ENCODE measurements around the gene EFNA5.

The EFNA5 gene

DNA sequence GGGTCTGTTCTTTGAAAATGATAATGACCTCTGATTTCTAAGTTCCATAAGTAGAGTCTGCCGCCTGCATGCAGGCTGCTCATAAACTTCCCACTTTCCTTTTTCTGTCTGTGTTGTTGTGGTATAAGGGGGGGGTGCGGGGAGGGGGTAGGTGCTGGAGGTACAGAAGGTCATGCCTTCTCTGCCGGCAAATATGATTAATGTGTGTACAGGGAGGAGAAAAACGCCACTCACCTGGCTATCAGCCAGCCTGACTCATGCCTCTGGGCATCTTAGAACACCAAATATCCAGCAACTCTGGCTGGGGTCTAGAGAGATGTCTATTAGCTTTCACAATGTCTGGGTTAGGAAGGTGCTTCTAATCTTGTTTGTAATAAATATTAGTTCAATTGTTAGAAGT is 128.3 kb downstream of the EFNA5 start:
- peak; percentile 82 to 87 for DNase-seq

GRCh38 chr5:107541400-107541799 is 129.3 kb downstream of the EFNA5 start:
- DNase-seq: no peak

GRCh38 chr5:107539726-107540330 is 130.9 kb downstream of the EFNA5 start:
- DNase-seq: no peak

GRCh38 chr5:107538805-107539445 is 131.8 kb downstream of the EFNA5 start:
- DNase-seq: no peak

GRCh38 chr5:107538331-107538730 is 132.4 kb downstream of the EFNA5 start:
- DNase-seq: peak in 1 of 2 experiments; percentile 24

DNA sequence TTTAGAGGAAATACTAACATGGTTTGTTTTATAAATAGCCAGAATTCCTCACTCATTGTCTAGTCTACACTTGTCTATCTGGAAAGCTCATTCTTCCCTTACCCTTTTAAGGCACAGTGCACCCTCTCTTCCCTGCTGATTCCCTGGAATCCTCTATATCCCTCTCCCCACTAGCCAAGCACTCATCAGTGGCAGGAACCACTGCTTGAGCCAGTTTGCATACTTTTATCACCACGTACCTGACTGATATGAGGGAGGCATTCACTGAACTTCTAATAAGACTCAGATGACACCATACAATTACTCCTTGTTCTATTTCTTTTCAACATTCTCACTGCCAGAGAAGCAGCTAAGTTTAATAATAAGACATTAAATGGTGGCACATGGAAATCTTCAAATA is 134.9 kb downstream of the EFNA5 start:
- DNase-seq: no peak

DNA sequence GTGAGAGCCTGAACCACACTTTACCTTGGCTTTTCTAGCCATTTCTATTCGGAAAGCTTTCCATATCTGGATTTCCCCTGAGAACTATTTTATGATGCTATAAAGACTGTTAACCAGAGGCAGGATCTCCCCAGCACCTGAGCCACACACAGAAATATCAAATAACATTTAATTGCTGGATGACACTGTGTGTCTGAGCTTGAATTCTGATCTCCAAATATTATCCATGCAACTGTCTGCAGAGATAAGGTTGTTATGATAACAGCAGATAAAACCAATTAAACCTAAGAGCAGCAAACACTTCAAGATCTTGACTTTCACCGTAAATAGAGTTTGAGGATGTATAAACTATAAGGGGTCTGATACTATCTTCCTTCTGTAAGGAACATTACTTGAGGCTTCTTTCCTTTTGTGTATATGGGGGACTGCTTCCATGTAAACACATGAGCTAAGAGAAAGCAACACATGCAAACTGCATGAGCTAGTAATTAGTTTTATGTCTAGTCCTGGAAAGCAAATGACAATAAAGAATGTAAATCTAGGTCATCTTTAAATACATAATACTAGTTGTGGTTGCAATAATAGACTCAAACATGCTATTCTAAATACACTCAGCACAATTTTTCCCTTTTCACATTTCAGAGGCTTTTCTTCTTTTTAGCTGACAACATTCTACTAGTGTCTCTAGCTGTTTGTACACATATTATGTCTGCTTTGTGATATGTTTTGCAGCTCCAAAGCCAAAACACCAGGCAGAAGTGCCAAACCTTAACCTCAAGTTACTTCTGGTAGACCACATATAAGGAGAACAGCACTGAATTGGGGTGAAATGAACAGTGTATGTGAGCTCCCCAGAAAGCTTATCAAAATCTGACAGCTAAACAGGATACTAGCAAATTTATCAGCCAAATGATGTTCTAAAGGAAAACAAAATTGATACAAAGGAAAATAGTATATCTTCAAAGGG is 136.5 kb downstream of the EFNA5 start:
- no peak for DNase-seq

GRCh38 chr5:107532916-107533315 is 137.8 kb downstream of the EFNA5 start:
- no peak for DNase-seq

DNA sequence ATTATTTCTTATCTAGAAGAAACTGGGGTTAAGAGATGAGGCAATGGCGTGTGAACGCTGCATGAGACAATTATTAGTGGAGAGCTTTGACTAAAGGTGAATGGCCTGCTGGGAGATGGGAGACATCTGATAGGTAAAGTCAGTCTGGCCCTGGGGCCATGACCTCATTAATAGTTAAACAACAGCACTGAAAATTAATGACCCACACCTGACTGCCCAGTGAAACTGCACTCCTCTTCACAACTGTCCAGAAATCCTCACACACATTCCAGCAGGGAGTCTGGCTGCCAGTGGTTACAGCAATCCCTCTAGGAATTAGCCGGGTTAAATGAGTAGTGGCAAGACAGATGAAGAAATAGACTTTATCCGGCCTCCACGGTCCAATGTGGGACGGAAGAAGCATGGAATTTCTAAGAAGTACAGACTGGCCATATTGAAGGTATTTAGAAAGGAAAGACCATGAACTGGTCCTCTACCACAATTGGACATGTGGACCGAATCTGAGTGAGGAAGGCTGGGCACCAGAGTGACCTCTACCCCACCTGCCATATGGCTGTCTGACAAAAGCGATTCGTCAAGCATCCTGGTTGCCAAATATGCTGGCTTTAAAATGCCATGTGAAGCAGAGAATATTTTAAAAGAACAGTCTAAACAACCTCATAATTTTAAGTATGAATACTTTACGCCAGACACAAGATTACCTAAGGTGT is 138.4 kb downstream of the EFNA5 start:
- DNase-seq: no peak

- no peak for DNase-seq
These were observed 139.4 kb downstream of the EFNA5 start for GRCh38 chr5:107531308-107531707.

DNA sequence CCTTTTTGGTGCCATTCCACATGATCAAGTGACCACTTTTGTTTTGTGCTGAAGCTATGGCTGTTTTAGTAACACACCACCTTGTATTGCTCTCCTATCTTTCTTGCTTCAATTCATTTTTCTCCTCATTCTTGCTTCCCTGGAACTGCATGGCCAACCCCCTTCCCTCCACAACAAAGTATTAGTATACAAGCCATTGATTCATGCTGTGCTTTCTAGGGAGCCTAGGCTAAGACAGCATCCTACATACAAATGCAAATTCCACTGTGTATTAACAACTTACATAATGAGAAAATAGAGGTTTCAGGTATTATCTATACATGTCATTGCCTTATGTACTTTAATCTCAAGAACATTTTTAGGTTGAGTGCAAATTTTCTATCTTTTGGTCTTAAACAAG is 141.1 kb downstream of the EFNA5 start:
- DNase-seq: no peak

- DNase-seq: no peak
These were observed 144.3 kb downstream of the EFNA5 start for GRCh38 chr5:107526270-107526937.

GRCh38 chr5:107524111-107524510 is 146.6 kb downstream of the EFNA5 start:
- no peak for DNase-seq

GRCh38 chr5:107523029-107523680 is 147.6 kb downstream of the EFNA5 start:
- DNase-seq: no peak

GRCh38 chr5:107522456-107522855 is 148.3 kb downstream of the EFNA5 start:
- DNase-seq: no peak

DNA sequence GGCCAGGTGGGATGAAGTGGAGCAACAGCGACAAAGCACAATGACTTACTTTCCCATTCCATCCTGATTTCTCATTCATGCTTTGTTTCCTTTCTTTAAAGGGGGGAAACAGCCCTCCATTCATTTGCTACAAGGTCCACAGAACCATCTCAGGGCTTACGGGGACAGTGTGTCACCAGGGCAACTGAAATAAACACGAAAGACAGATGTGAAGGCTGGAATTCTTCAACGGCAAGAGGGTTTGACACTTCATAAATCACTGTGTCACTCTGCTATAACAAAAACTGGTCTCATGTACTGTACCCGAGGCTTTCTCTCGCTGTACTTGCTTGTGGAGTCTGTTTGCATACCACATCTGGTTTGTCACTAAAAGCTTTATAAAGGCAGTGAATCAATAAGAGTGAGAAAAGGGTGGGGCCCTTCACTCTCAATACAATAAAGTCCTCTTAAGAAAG is 150.8 kb downstream of the EFNA5 start:
- DNase-seq: peak; percentile 45 to 53

DNA sequence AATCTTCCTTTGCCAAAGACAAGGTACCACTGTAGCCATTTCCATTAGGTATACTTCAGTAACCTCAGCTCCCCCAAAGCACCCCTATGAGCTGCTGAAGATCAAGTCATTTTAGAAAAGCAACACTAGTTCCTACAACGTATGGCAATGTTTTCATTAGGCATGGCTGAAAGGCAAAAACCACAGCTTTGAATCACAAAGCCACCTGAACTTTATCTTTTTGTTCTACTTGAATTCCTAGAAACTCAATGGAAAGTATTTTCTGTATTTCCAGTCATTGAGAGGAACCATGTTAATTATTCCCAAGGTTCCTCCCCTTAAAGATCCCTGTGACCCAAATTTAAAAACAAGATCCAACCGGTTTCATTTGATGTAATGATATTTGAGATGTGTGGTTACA is 152.1 kb downstream of the EFNA5 start:
- DNase-seq: no peak

GRCh38 chr5:107518190-107518589 is 152.5 kb downstream of the EFNA5 start:
- no peak for DNase-seq

DNA sequence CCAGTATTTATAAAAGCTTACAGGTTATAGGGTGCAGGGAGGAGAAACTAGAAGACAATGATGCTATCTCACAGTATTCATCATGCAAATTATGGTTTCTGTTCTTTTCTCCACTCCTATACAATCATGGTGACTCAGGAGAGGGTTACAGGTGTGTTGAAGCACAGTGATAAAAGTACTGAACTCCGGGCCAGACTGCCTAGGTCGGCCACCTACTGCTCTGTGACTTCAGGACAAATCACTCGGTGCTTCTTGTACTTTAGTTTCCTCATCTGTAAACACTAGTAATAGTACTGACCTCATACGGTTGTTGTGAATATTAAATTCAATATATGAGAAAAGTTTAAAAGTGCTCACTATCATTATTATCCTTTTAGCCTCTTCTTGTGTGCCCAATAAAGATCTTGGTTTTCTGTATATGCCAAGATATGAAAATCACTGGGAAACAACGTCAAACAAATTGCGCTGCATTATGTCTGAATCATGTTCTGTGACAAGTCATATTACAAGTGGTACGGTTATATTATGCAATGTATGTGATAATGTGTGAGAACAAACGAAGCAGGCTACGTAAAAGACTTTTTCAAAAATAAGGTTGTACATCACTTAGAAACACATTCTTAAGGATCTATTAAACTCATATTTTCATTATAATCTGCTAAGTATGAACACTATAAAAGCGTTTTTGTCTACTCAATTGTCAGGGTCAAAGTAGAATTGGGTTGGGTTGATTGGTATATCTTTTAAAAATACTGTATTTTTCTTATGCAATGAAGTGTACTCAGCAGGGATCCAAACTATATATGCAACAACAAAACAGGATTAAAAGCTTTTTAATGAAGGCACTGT is 153.3 kb downstream of the EFNA5 start:
- DNase-seq: no peak

DNA sequence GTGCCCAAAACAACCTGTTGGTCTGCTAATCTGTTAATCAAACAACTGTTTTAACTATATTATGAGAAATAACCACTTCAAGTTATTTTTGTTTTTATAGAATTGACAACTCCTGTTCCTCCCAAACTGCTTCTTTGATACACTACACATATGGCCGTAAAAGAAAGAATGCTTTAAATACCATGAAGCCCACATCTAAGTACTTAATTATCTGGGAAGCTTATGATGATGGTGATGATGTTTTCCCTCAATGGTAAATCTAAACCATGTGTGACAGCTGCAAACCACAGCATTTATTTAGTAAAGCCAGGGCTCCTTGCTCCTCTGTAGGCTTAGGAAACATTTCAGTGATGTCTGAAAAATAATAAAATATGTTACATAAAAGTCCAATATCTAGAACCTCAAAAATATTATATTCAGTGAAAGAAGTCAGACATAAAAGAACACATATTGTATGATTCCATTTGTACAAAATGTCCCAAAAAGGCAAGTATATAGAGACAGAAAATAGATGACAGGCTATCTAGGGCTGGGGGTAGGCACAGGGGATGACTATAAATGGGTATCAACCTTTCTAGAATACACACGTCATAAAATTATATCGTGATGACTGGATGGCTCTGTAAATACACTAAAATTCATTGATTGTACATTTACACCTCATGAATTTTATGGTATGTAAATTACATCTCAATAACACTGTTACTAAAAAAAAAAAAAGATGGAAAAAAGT is 154.1 kb downstream of the EFNA5 start:
- DNase-seq: no peak

Measured in SHP77 (cell line).